K562 (cell line): Measurements from ENCODE around the gene DYNLT2.

Experiments used
- CTCF ChIP-seq, 3 experiments: IDR thresholded peaks in 2 of 3; conservative IDR thresholded peaks in 1 of 3; 2 replicates each; pipeline ENCODE4 v1.5.1; 2011 to 2012; ENCODE audit warnings: low read length in 3 of 3, mild to moderate bottlenecking in 3 of 3, control low read depth in 2 of 3, improper control_type of control experiment in 1 of 3, inconsistent platforms in 1 of 3, low read depth in 1 of 3, mixed read lengths in 1 of 3, moderate library complexity in 1 of 3; ENCODE audit not compliant: insufficient read depth in 2 of 3
- SP1 ChIP-seq: sonication (generic); formaldehyde crosslinking; IDR thresholded peaks from 2 replicates; pipeline ENCODE4 v1.8.1; 2022; ENCODE audit warnings: mild to moderate bottlenecking, missing genetic modification reagents
- SRF ChIP-seq, 2 experiments: fragments of 250-450, 450-650 bp in 1 of 2; sonication (Bioruptor Pico) in 1 of 2; sonication (generic) in 1 of 2; formaldehyde crosslinking; IDR thresholded peaks; 2 replicates each; pipeline versions ENCODE4 v1.5.0 to v1.5.1; 2020 to 2022; ENCODE audit warnings: mild to moderate bottlenecking in 1 of 2, missing genetic modification reagents in 1 of 2
- TCF7 ChIP-seq: sonication (generic); IDR thresholded peaks from 2 replicates; pipeline ENCODE4 v1.6.1; 2016; ENCODE audit warnings: antibody characterized with exemption, borderline replicate concordance
- ZNF217 ChIP-seq: sonication (generic); formaldehyde crosslinking; IDR thresholded peaks from 2 replicates; pipeline ENCODE4 v1.8.0; 2022; ENCODE audit warnings: mild to moderate bottlenecking, missing genetic modification reagents
- ZNF24 ChIP-seq: fragments of 450-650 bp; IDR thresholded peaks from 2 replicates; pipeline ENCODE4 v1.6.1; 2016
- ZNF384 ChIP-seq: IDR thresholded peaks from 2 replicates; pipeline ENCODE4 v1.6.1; 2012; ENCODE audit warnings: low read depth, low read length, improper control_type of control experiment
- ZNF561 ChIP-seq: fragments of 450-650 bp; formaldehyde crosslinking; conservative IDR thresholded peaks from 2 replicates; pipeline ENCODE4 v1.4.0; 2020; ENCODE audit warnings: mild to moderate bottlenecking, moderate library complexity
- TF ChIP-seq, protein P1 (sequence below): fragments of 450-650 bp; IDR thresholded peaks from 2 replicates; pipeline ENCODE4 v1.7.0; 2016; ENCODE audit warnings: borderline replicate concordance
- TF ChIP-seq, protein P2 (sequence below), 2 experiments: fragments of 450-650 bp; formaldehyde crosslinking in 1 of 2; IDR thresholded peaks; 2 replicates each; pipeline versions ENCODE4 v1.4.0 to v1.6.1; 2014 to 2020; ENCODE audit warnings: mild to moderate bottlenecking in 2 of 2, borderline replicate concordance in 1 of 2, low read depth in 1 of 2

GRCh38 chr6:169789944-169790927 lies 38.9 kb upstream of the DYNLT2 start:
- TF ChIP-seq ZNF24, result no peak
- no peak for TF ChIP-seq ZNF384
- TF ChIP-seq TCF7, result no peak
- TF ChIP-seq SRF (CRISPR knock-in tag; IDR thresholded peaks at IDR 0.05), result no peak
- peak; percentile 96 to 99 (median 99) for TF ChIP-seq CTCF (IDR thresholded peaks at IDR 0.05 in 2 of 3, conservative IDR thresholded peaks at IDR 0.05 in 1 of 3; ENCODE audit: insufficient read depth in 2 of 3, low read depth in 1 of 3, low read length in 3 of 3)
- no peak for TF ChIP-seq SP1
- TF ChIP-seq, protein P1, sequence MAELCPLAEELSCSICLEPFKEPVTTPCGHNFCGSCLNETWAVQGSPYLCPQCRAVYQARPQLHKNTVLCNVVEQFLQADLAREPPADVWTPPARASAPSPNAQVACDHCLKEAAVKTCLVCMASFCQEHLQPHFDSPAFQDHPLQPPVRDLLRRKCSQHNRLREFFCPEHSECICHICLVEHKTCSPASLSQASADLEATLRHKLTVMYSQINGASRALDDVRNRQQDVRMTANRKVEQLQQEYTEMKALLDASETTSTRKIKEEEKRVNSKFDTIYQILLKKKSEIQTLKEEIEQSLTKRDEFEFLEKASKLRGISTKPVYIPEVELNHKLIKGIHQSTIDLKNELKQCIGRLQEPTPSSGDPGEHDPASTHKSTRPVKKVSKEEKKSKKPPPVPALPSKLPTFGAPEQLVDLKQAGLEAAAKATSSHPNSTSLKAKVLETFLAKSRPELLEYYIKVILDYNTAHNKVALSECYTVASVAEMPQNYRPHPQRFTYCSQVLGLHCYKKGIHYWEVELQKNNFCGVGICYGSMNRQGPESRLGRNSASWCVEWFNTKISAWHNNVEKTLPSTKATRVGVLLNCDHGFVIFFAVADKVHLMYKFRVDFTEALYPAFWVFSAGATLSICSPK, result no peak
- no peak for TF ChIP-seq ZNF561 (CRISPR knock-in tag)
- TF ChIP-seq, protein P2, sequence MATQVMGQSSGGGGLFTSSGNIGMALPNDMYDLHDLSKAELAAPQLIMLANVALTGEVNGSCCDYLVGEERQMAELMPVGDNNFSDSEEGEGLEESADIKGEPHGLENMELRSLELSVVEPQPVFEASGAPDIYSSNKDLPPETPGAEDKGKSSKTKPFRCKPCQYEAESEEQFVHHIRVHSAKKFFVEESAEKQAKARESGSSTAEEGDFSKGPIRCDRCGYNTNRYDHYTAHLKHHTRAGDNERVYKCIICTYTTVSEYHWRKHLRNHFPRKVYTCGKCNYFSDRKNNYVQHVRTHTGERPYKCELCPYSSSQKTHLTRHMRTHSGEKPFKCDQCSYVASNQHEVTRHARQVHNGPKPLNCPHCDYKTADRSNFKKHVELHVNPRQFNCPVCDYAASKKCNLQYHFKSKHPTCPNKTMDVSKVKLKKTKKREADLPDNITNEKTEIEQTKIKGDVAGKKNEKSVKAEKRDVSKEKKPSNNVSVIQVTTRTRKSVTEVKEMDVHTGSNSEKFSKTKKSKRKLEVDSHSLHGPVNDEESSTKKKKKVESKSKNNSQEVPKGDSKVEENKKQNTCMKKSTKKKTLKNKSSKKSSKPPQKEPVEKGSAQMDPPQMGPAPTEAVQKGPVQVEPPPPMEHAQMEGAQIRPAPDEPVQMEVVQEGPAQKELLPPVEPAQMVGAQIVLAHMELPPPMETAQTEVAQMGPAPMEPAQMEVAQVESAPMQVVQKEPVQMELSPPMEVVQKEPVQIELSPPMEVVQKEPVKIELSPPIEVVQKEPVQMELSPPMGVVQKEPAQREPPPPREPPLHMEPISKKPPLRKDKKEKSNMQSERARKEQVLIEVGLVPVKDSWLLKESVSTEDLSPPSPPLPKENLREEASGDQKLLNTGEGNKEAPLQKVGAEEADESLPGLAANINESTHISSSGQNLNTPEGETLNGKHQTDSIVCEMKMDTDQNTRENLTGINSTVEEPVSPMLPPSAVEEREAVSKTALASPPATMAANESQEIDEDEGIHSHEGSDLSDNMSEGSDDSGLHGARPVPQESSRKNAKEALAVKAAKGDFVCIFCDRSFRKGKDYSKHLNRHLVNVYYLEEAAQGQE (IDR thresholded peaks at IDR 0.05; ENCODE audit: borderline replicate concordance), result peak; percentile 76; the same call in 1 of the 2 replicates
- TF ChIP-seq, protein P2 (CRISPR knock-in tag; IDR thresholded peaks at IDR 0.05; ENCODE audit: low read depth), result no peak
- no peak for TF ChIP-seq ZNF217 (CRISPR knock-in tag)
